Activated CD4-positive, alpha-beta T cell treated with anti-CD3 and anti-CD28 coated beads, Interleukin-2, amount 50 U/mL, for 1 hour (primary cell): ENCODE measurements around the gene RCE1.
A peak's percentile ranks its signal among the peaks of the same experiment; 100 is the strongest.

ENCODE experiments used
- DNase-seq: peaks from one replicate; pipeline ENCODE4 v3.0.0-alpha.2; 2020

The RCE1 gene

GRCh38 chr11:66857927-66858185 is 14.6 kb downstream of the RCE1 start:
- no peak for DNase-seq

- no peak for DNase-seq
These were observed 15.1 kb downstream of the RCE1 start for GRCh38 chr11:66858186-66858938.

- no peak for DNase-seq
These were observed 15.9 kb downstream of the RCE1 start for GRCh38 chr11:66858939-66859685.

- DNase-seq = no peak
These were observed 16.6 kb downstream of the RCE1 start for GRCh38 chr11:66859686-66860448.

GRCh38 chr11:66860449-66860831 is 17.2 kb downstream of the RCE1 start:
- DNase-seq = no peak

GRCh38 chr11:66861038-66861773 is 18.0 kb downstream of the RCE1 start:
- DNase-seq = no peak

GRCh38 chr11:66861774-66862558 is 18.7 kb downstream of the RCE1 start:
- DNase-seq = no peak

- DNase-seq = no peak
These were observed 19.4 kb downstream of the RCE1 start for GRCh38 chr11:66862559-66863037.

- no peak for DNase-seq
These were observed 20.3 kb downstream of the RCE1 start for GRCh38 chr11:66863428-66864125.

- no peak for DNase-seq
These were observed 21.1 kb downstream of the RCE1 start for GRCh38 chr11:66864172-66864901.

GRCh38 chr11:66864924-66865697 is 21.9 kb downstream of the RCE1 start:
- no peak for DNase-seq

- DNase-seq = no peak
These were observed 22.8 kb downstream of the RCE1 start for GRCh38 chr11:66866007-66866406.

GRCh38 chr11:66866511-66866986 is 23.3 kb downstream of the RCE1 start:
- no peak for DNase-seq

GRCh38 chr11:66867425-66868040 is 24.3 kb downstream of the RCE1 start:
- DNase-seq = no peak

GRCh38 chr11:66868082-66868725 is 25.0 kb downstream of the RCE1 start:
- no peak for DNase-seq

GRCh38 chr11:66868726-66869566 is 25.7 kb downstream of the RCE1 start:
- peak; percentile 80 for DNase-seq

GRCh38 chr11:66869567-66869870 is 26.3 kb downstream of the RCE1 start:
- DNase-seq = no peak

- DNase-seq = no peak
These were observed 26.9 kb downstream of the RCE1 start for GRCh38 chr11:66870131-66870530.
